Stimulated activated CD8-positive, alpha-beta memory T cell treated with anti-CD3 and anti-CD28 coated beads, Interleukin-15, amount 100 ng/mL, for 24 hours (primary cell): ENCODE measurements around the gene LRP3.
"Not testable (repeated sequence)": the region's sequence is repeated elsewhere in the genome, so short reads cannot be mapped to it uniquely, and the experiment has no call there.

Experiments used
- DNase-seq: peaks from one replicate; pipeline ENCODE4 v3.0.0-alpha.2; 2020; ENCODE audit warnings: low read depth

LRP3 gene, protein sequence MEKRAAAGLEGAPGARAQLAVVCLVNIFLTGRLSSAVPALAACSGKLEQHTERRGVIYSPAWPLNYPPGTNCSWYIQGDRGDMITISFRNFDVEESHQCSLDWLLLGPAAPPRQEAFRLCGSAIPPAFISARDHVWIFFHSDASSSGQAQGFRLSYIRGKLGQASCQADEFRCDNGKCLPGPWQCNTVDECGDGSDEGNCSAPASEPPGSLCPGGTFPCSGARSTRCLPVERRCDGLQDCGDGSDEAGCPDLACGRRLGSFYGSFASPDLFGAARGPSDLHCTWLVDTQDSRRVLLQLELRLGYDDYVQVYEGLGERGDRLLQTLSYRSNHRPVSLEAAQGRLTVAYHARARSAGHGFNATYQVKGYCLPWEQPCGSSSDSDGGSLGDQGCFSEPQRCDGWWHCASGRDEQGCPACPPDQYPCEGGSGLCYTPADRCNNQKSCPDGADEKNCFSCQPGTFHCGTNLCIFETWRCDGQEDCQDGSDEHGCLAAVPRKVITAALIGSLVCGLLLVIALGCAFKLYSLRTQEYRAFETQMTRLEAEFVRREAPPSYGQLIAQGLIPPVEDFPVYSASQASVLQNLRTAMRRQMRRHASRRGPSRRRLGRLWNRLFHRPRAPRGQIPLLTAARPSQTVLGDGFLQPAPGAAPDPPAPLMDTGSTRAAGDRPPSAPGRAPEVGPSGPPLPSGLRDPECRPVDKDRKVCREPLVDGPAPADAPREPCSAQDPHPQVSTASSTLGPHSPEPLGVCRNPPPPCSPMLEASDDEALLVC

DNA sequence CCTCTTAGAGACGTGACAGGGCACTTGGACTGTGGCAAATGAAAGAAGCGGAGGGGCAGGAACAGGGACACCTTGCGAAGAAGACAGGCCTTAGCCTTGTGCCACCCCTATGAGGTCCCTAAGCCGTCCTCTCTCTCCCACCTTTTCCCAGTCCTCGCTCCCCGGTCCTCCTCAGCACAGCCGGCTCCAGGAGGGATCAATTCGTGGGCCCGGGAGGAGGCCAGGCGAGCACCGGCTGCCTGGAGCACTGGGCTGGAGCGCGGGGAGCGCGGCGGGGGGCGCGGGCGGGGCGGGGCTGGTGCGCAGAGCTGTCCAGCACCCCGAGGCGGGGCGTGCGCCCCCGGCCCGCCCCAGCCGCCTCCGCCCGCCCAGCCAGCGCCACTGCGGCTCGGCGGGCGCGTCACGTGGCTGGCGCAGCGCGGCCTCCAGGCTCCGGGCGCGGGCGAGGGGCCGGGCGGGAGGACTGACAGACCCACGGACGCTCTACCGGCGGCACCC lies at the start of gene LRP3:
Gene LRP3 (plus strand): TSS at position 466 of the 498 bp plus-strand sequence. CDS start 456 bp downstream, outside the sequence.
- no peak for DNase-seq

GRCh38 chr19:33146209-33146608 lies 47.9 kb upstream of the LRP3 start:
- no peak for DNase-seq

DNA sequence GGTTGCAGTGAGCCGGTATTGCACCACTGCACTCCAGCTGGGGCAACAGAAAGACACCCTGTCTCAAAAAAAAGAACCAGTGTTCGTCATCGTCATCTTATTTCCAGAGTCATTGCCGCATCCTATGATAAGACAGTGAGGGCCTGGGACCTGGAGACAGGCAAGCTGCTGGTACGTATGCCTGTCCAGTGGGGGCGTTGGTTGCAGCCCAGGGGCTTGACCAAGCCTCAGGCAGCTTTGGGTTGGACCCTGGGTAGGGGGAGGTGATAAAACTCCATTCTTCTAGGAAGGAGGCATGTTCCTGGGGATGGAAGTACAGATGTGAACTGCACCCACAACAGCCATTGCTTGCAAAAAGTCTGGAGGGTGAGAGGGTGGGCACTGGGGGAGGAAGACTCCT lies 46.6 kb upstream of the LRP3 start:
- DNase-seq, result no peak

- DNase-seq, result no peak
These were observed 43.1 kb upstream of the LRP3 start for GRCh38 chr19:33150852-33151518.

GRCh38 chr19:33152176-33152575 lies 42.0 kb upstream of the LRP3 start:
- no peak for DNase-seq

GRCh38 chr19:33152625-33153024 lies 41.5 kb upstream of the LRP3 start:
- not testable (repeated sequence) for DNase-seq

DNA sequence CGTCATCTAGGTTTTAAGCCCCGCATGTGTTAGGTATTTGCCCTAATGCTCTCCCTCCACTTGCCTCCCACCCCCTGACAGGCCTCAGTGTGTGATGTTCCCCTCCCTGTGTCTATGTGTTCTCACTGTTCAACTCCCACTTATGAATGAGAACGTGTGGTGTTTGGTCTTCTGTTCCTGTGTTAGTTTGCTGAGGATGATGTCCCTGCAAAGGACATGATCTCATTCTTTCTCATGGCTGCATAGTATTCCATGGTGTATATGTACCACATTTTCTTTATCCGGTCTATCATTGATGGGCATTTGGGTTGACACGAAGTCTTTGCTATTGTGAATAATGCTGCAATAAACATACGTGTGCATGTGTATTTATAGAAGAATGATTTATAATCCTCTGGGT lies 39.8 kb upstream of the LRP3 start:
- not testable (repeated sequence) for DNase-seq

GRCh38 chr19:33156334-33156733 lies 37.8 kb upstream of the LRP3 start:
- no peak for DNase-seq

- DNase-seq, result no peak
These were observed 36.2 kb upstream of the LRP3 start for GRCh38 chr19:33157906-33158305.

DNA sequence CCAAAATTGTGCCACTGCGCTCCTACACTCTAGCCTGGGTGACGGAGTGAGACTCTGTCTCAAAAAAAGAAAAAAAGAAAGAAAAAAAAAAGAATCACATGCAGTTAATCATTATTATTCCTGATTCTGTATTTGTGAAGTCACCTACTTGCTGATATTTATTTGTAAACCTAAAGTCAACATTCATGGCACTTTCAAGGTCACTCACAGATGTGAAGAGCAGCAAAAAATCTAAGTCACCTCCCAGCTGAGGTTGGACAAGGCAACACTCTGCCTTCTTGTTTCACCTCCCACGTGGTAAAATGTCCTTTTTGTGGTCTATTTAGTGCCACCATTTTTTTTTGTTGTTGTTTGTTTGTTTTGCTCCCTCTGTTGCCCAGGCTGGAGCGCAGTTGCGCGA lies 35.8 kb upstream of the LRP3 start:
- no peak for DNase-seq

GRCh38 chr19:33159149-33159548 lies 35.0 kb upstream of the LRP3 start:
- no peak for DNase-seq

GRCh38 chr19:33159893-33160292 lies 34.2 kb upstream of the LRP3 start:
- no peak for DNase-seq

DNA sequence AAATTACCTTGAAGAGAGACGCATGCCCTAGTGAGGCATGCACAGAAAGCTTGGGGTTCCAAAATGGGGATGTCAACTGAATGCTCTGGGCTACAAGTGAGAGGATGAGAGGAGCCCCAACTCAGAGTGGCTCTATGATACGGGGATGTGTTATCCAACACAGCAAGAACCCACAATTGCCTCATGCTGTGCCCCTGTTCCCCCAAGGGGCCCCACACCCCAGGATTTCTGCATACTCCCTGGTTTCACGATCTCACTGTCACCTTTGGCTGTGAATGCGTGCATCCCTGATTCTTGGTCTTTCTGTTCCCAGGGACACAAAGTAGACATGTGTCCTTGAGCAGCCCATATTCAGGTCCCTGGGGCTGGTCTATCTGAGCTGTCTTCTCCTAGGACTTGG lies 32.9 kb upstream of the LRP3 start:
- no peak for DNase-seq

DNA sequence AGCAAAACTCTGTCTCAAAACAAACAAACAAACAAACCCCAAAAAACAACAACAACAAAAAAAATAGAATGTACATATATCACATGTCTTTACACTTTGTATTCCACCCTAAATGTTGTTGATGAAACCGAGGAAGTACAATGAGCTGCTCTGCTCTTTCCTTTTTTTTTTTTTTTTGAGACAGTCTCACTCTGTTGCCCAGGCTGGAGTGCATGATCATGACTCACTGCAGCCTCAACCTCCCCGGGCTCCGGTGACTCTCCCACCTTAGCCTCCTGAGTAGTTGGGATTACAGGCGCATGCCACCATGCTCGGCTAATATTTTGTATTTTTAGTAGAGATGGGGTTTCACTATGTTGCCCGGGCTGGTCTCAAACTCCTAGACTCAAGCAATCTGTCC lies 30.6 kb upstream of the LRP3 start:
- no peak for DNase-seq

GRCh38 chr19:33166037-33166436 lies 28.1 kb upstream of the LRP3 start:
- DNase-seq, result not testable (repeated sequence)

DNA sequence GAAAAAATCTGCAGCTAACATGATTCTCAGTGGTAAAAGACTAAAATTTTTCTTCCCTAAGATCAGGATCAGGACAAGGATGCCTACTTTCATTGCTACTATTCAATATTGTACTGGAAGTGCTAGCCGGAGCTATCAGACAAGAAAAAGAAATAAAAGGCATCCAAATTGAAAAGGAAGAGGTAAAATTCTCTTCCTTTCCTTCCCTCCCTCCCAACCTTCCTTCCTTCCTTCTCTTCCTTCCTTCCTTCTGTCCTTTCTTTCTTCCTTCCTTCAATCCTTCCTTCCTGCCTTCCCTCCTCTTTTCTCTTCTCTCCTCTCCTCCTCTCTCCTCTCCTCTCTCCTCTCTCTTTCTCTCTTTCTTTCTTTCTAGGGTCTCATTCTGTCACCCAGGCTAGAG lies 26.7 kb upstream of the LRP3 start:
- no peak for DNase-seq

- no peak for DNase-seq
These were observed 25.6 kb upstream of the LRP3 start for GRCh38 chr19:33168528-33168927.

- DNase-seq, result no peak
These were observed 22.8 kb upstream of the LRP3 start for GRCh38 chr19:33171222-33171795.

GRCh38 chr19:33171916-33172359 lies 22.2 kb upstream of the LRP3 start:
- DNase-seq, result no peak

GRCh38 chr19:33174186-33174585 lies 19.9 kb upstream of the LRP3 start:
- DNase-seq, result no peak

GRCh38 chr19:33175156-33175782 lies 18.9 kb upstream of the LRP3 start:
- no peak for DNase-seq
